ENCODE measurements around the gene B3GALNT2. TPM values are rescaled to one million over a fixed set of nuclear protein-coding genes. Genes with fewer than 3 reads are reported as not detected.

B3GALNT2 gene
- total and polyA plus RNA-seq, 8 donors = 8.6 to 51.6 (median 37.4) TPM

- FAIRE-seq = no peak
- Histone ChIP-seq H3K9me3 (no peaks in the 10 kb centered on the region), H3K27ac (no peak overlapping the region), H3K36me3 (no peaks in the 10 kb centered on the region), H3K27me3 (no peaks in the 10 kb centered on the region), H3K4me1 (peaks cover 6 to 16% (median 8%) of the 10 kb centered on the region in 3 donors), H3K4me3 (no peak overlapping the region)
- peak in 3 of 4 donors; percentile 28 to 43 (median 35) for ATAC-seq
- TF ChIP-seq CTCF (IDR thresholded peaks at IDR 0.05) = no peak
- 57 to 62% methylated on average over 7 of the region's 7 CpGs for WGBS, 2 donors
- DNase-seq = no peak
- intact Hi-C loops (cut with DNase I) = no loop called here
Measured at GRCh38 chr1:235409042-235409820, 95.0 kb downstream of the B3GALNT2 start.

- intact Hi-C loops (cut with DNase I) = no loop called here
- FAIRE-seq (no peak), DNase-seq (no peak), ATAC-seq (peak in 3 of 4 donors; percentile 65 to 82 (median 75))
- TF ChIP-seq CTCF (IDR thresholded peaks at IDR 0.05) = no peak
- Histone ChIP-seq H3K4me1 (peaks cover 6 to 16% (median 8%) of the 10 kb centered on the region in 3 donors), H3K4me3 (no peak overlapping the region), H3K9me3 (no peaks in the 10 kb centered on the region), H3K36me3 (no peaks in the 10 kb centered on the region), H3K27ac (no peak overlapping the region), H3K27me3 (no peaks in the 10 kb centered on the region)
- 18 to 23% methylated on average over 3 of the region's 3 CpGs for WGBS, 2 donors
Measured at GRCh38 chr1:235408503-235408960, 95.7 kb downstream of the B3GALNT2 start.

DNA sequence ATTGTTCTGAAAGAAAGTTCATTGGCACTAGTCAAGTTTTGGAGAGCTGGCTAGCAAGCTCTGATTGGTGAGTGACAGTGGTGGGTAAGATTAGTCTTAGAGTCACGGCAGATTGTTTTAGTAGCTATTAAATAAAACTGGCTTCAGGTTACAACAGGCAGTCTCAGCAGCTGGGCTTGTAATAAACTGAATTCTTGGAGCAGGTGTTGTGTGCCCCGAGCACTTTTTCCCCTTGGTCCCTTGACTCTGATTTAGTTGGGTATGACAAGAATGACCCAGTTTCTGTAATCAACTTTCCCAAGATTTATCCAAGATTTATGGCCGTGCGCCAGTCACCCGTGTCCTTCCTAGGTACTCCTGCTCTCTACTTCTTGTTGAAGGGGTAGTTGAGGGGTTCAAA, 96.8 kb downstream of the B3GALNT2 start:
- Histone ChIP-seq H3K27ac (no peak overlapping the region), H3K4me3 (no peak overlapping the region), H3K9me3 (no peaks in the 10 kb centered on the region), H3K36me3 (no peaks in the 10 kb centered on the region), H3K4me1 (peaks cover 6 to 16% (median 8%) of the 10 kb centered on the region in 3 donors), H3K27me3 (no peaks in the 10 kb centered on the region)
- WGBS, 2 donors = 33 to 39% methylated on average over 5 of the region's 5 CpGs
- DNase-seq = no peak
- FAIRE-seq = no peak
- intact Hi-C loops (cut with DNase I) = no loop called here
- ATAC-seq = peak in 2 of 4 donors; percentile 16 to 29
- TF ChIP-seq CTCF (IDR thresholded peaks at IDR 0.05) = no peak

DNA sequence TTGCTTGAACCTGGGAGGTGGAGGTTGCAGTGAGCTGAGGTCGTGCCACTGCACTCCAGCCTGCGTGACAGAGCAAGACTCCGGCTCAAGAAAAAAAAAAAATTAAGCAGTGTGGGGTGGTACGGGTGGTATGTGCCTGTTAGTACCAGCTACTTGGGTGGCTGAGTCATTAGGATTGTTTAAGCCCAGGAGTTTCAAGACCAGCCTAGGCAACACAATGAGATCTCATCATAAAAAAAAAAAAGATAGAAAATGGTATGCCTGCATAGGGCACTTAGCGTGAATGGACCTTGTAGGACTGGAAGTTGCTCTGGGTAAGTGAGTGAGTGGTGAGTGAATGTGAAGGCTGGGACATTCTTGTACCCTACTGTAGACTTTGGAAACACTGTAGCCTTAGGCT, 100.1 kb downstream of the B3GALNT2 start:
- Histone ChIP-seq H3K27ac (no peak overlapping the region), H3K9me3 (no peaks in the 10 kb centered on the region), H3K27me3 (no peaks in the 10 kb centered on the region), H3K4me3 (no peak overlapping the region), H3K36me3 (no peaks in the 10 kb centered on the region), H3K4me1 (peaks cover 2 to 12% (median 5%) of the 10 kb centered on the region in 3 donors)
- DNase-seq (no peak), FAIRE-seq (no peak), ATAC-seq (no peak)
- intact Hi-C loops (cut with DNase I) = no loop called here
- no peak for TF ChIP-seq CTCF (IDR thresholded peaks at IDR 0.05)
- 93 to 98% methylated on average over 5 of the region's 5 CpGs for WGBS, 2 donors

DNA sequence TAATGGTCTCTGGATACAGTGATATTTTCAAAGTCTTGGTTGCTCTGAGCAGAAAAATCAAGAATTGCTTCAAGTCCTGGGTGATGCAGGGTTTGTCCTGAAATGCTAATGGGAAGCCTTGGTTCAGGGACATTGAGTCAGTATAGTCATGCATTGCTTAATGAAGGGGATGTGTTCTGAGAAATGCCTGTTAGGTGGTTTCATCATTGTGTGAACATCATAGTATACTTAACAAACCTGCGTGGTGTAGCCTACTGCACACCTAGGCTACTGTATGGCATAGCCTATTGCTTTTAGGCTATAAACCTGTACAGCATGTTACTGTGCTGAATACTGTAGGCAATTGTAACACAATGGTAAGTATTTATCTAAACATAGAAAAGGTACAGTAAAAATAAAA, 100.7 kb downstream of the B3GALNT2 start:
- Histone ChIP-seq H3K9me3 (no peaks in the 10 kb centered on the region), H3K4me1 (peaks cover 0 to 6% (median 0%) of the 10 kb centered on the region in 3 donors), H3K36me3 (no peaks in the 10 kb centered on the region), H3K4me3 (no peak overlapping the region), H3K27ac (no peak overlapping the region), H3K27me3 (no peaks in the 10 kb centered on the region)
- FAIRE-seq = no peak
- ATAC-seq = no peak
- intact Hi-C loops (cut with DNase I) = no loop called here
- WGBS, 2 donors = 93 to 98% methylated on average over 1 of the region's 1 CpG
- DNase-seq = no peak
- no peak for TF ChIP-seq CTCF (IDR thresholded peaks at IDR 0.05)

Measured in pancreas (tissue), 10 donors.